Measurements from ENCODE around the gene HTRA2. TPM values are rescaled to one million over a fixed set of nuclear protein-coding genes. Genes with fewer than 3 reads are reported as not detected.

HTRA2 gene
- total RNA-seq, 1 experiment from 2014 or later: 24.9 TPM

DNA sequence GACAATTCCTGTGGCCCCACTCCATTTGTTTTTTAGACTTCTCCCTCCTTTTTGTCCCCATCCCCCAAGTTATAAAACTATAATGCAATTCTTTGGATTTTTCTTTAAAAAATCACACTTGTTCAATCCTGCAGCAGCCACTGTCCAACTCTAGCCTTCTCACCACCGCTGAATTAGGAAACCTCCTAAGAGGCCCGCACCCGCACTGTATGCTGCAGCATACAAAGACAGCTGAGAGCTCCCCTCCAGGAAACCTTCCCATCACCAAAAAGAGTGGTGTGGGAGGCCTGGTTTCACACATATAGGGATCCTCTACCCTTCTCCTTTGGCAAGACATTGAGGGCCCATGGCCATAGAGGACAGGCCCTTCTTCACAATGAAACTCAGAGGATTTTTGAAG, 25.1 kb upstream of the HTRA2 start:
- no peak overlapping the region for H3K27ac ChIP-seq (ENCODE audit: insufficient read length, low read depth, low read length)

More for the DNA sequence above, 25.1 kb upstream of the HTRA2 start:
- no peak overlapping the region for H2BK12ac ChIP-seq (ENCODE audit: insufficient read length, low read depth, low read length)
- no peak overlapping the region for H4K91ac ChIP-seq (ENCODE audit: insufficient read length, low read depth, low read length)
- no peak overlapping the region for H2BK5ac ChIP-seq (ENCODE audit: insufficient read length, low read length)
- H3K23me2 ChIP-seq (ENCODE audit: insufficient read length, low read depth, low read length, poor library complexity, severe bottlenecking): peaks cover 25% of the 10 kb centered on the region
- H3K4me2 ChIP-seq (ENCODE audit: insufficient read depth, insufficient read length, low read length): no peak overlapping the region
- Mint-ChIP-seq H3K4me1 (peaks cover 56 to 63% of the 10 kb centered on the region in 2 experiments), H3K9me3 (peaks cover 3 to 5% of the 10 kb centered on the region in 2 experiments; a peak in 3 of 5 replicates), H3K27me3 (ENCODE audit: low read depth) (peaks cover 79% of the 10 kb centered on the region), H3K4me3 (peak overlapping the region in 1 of 2 experiments; percentile 85; a peak in 3 of 5 replicates), H3K27ac (no peak overlapping the region), H3K36me3 (ENCODE audit: insufficient read depth in 1 of 3, low read depth in 3 of 3) (peaks cover 24 to 33% (median 24%) of the 10 kb centered on the region in 3 experiments)
- no peak overlapping the region for H2BK15ac ChIP-seq (ENCODE audit: low read depth, low read length)
- no peak overlapping the region for H2BK20ac ChIP-seq (ENCODE audit: low read depth, low read length, poor library complexity, severe bottlenecking)
- H3K56ac ChIP-seq (ENCODE audit: insufficient read length, low read depth, low read length): no peak overlapping the region
- no peak overlapping the region for H3K4ac ChIP-seq (ENCODE audit: low read depth, low read length)
- H3K14ac ChIP-seq (ENCODE audit: insufficient read depth, low read length): no peak overlapping the region
- no peak overlapping the region for H4K5ac ChIP-seq (ENCODE audit: insufficient read length, low read depth, low read length)
- H3K23ac ChIP-seq (ENCODE audit: insufficient read length, low read depth, low read length): no peak overlapping the region
- no peak overlapping the region for H3T11ph ChIP-seq (ENCODE audit: low read length)
- H3K18ac ChIP-seq (ENCODE audit: insufficient read length, low read depth, low read length): no peak overlapping the region
- peaks cover 4% of the 10 kb centered on the region; the same call in 1 of the 2 replicates for H3K4me1 ChIP-seq (ENCODE audit: insufficient read depth, low read length)
- no peak for DNase-seq
- H4K8ac ChIP-seq (replicated peaks; ENCODE audit: insufficient read length, low read depth, low read length): no peak overlapping the region
- H3K79me2 ChIP-seq (ENCODE audit: insufficient read depth, low read length): no peaks in the 10 kb centered on the region
- H4K20me1 ChIP-seq (ENCODE audit: control insufficient read depth, insufficient read depth, insufficient read length): no peaks in the 10 kb centered on the region
- H3K27me3 ChIP-seq (ENCODE audit: insufficient read depth, low read length): peaks cover 56% of the 10 kb centered on the region
- H2AFZ ChIP-seq (ENCODE audit: low read length): no peak overlapping the region
- WGBS (ENCODE audit: extremely low coverage, insufficient read length, low lambda C conversion rate): no CpG with 5 or more reads among the region's 3 CpGs
- H3K9ac ChIP-seq (ENCODE audit: extremely low read depth, insufficient read length, low read length): no peak overlapping the region
- H3K79me1 ChIP-seq (ENCODE audit: insufficient read depth, low read depth, low read length, poor library complexity, severe bottlenecking): no peaks in the 10 kb centered on the region
- no peak overlapping the region for H2BK120ac ChIP-seq (ENCODE audit: low read depth, low read length, poor library complexity, severe bottlenecking)
- TF ChIP-seq, protein P1, sequence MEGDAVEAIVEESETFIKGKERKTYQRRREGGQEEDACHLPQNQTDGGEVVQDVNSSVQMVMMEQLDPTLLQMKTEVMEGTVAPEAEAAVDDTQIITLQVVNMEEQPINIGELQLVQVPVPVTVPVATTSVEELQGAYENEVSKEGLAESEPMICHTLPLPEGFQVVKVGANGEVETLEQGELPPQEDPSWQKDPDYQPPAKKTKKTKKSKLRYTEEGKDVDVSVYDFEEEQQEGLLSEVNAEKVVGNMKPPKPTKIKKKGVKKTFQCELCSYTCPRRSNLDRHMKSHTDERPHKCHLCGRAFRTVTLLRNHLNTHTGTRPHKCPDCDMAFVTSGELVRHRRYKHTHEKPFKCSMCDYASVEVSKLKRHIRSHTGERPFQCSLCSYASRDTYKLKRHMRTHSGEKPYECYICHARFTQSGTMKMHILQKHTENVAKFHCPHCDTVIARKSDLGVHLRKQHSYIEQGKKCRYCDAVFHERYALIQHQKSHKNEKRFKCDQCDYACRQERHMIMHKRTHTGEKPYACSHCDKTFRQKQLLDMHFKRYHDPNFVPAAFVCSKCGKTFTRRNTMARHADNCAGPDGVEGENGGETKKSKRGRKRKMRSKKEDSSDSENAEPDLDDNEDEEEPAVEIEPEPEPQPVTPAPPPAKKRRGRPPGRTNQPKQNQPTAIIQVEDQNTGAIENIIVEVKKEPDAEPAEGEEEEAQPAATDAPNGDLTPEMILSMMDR (conservative IDR thresholded peaks at IDR 0.05): no peak
- no peaks in the 10 kb centered on the region for H3K9me3 ChIP-seq (ENCODE audit: control insufficient read depth, low read depth, low read length)
- H2AK5ac ChIP-seq (ENCODE audit: insufficient read length, low read length): no peak overlapping the region
